ENCODE data around the gene ZBTB16. TPM values are rescaled to one million over a fixed set of nuclear protein-coding genes. Genes with fewer than 3 reads are reported as not detected.

The ZBTB16 gene
- total and polyA plus RNA-seq, 2 donors (not counting 3 experiments of a cell fraction or from before 2014, with no cell fraction given) = 9.8 to 20.3 TPM

- no peak for FAIRE-seq
- CTCF ChIA-PET = no interaction called here
- dilution Hi-C loops (cut with MboI; ENCODE audit: extremely low pct_ligation_motif_present, low sequenced_read_pairs) (no loop called here), intact Hi-C loops (cut with micrococcal nuclease) (no loop called here)
- TF ChIP-seq CTCF (IDR thresholded peaks at IDR 0.05; ENCODE audit: extremely low read depth in 1 of 2, insufficient read depth in 1 of 2, low read depth in 1 of 2, low read length in 2 of 2) (no peak), FOS (IDR thresholded peaks at IDR 0.05; ENCODE audit: borderline replicate concordance, insufficient read depth, low read length) (no peak), MAX (IDR thresholded peaks at IDR 0.05; ENCODE audit: insufficient read depth, insufficient read length) (no peak), JUN (IDR thresholded peaks at IDR 0.05; ENCODE audit: borderline replicate concordance, insufficient read depth, insufficient read length, low read depth) (no peak), POLR2A (IDR thresholded peaks at IDR 0.05; ENCODE audit: low read depth, low read length) (no peak), POLR2AphosphoS5 (IDR thresholded peaks at IDR 0.05; ENCODE audit: insufficient read depth, low read depth, low read length) (no peak), MYC (IDR thresholded peaks at IDR 0.05; ENCODE audit: low read depth, low read length) (no peak), EZH2 (IDR thresholded peaks at IDR 0.05; ENCODE audit: borderline replicate concordance, low read depth, low read length, severe bottlenecking) (no peak), GATA2 (IDR thresholded peaks at IDR 0.05; ENCODE audit: insufficient read depth, insufficient read length, low read depth, low read length) (no peak)
- Histone ChIP-seq H3K4me2 (ENCODE audit: insufficient read depth, low read length) (no peak overlapping the region), H3K9me1 (replicated peaks; ENCODE audit: control insufficient read depth, extremely low read depth, insufficient read depth, low read length) (no peaks in the 10 kb centered on the region), H3K36me3 (ENCODE audit: control insufficient read depth in 2 of 2, extremely low read depth in 1 of 2, insufficient read depth in 2 of 2, low read length in 2 of 2) (peaks cover 2 to 24% of the 10 kb centered on the region in 2 experiments), H3K27ac (ENCODE audit: insufficient read depth, low read depth, low read length) (no peak overlapping the region), H3K9me3 (replicated peaks; ENCODE audit: control insufficient read depth, insufficient read depth, low read length) (no peaks in the 10 kb centered on the region), H3K4me3 (replicated peaks in 1 of 3; ENCODE audit: insufficient read depth in 1 of 3, low read depth in 1 of 3, low read length in 3 of 3) (no peak overlapping the region), H3K4me1 (ENCODE audit: control insufficient read depth, extremely low read depth, insufficient read depth, low read length) (peaks cover 4% of the 10 kb centered on the region), H2AFZ (ENCODE audit: low read depth, low read length) (no peak overlapping the region), H3K79me2 (ENCODE audit: control insufficient read depth, insufficient read depth, low read length) (peaks cover 6% of the 10 kb centered on the region), H4K20me1 (replicated peaks; ENCODE audit: control insufficient read depth, extremely low read depth, insufficient read depth, low read length) (no peaks in the 10 kb centered on the region), H3K9ac (replicated peaks; ENCODE audit: extremely low read depth, insufficient read depth, low read length) (no peak overlapping the region), H3K27me3 (ENCODE audit: control insufficient read depth in 2 of 2, insufficient read depth in 2 of 2, low read length in 2 of 2) (no peaks in the 10 kb centered on the region)
- POLR2A ChIA-PET = no interaction called here
- no peak for DNase-seq (ENCODE audit: low read depth, low spot score)
- no TSS peak for BruUV-seq (replicated peaks)
Measured at GRCh38 chr11:114066046-114066648, 6.6 kb downstream of the ZBTB16 start.

Data from endothelial cell of umbilical vein (primary cell).